SK-N-SH (cell line): Measurements from ENCODE around the gene SLC6A13. TPM values are rescaled to one million over a fixed set of nuclear protein-coding genes. Genes with fewer than 3 reads are reported as not detected.

Source experiments
- CTCF ChIA-PET: fragments of 300-600, 350-600 bp; formaldehyde crosslinking; extraction: SDS; loops from one replicate; lab custom pipeline; 2021; lab: Yijun Ruan, JAX
- POLR2A ChIA-PET: fragments of 350-600 bp; sonication (Branson Sonifier 250); formaldehyde crosslinking; extraction: SDS; loops from one replicate; lab custom pipeline; 2020; ENCODE audit warnings: antibody characterized with exemption, inconsistent platforms; lab: Yijun Ruan, JAX
- DNase-seq: peaks from one replicate; pipeline ENCODE4 v3.0.0; 2012
- H2AFZ ChIP-seq: fragments of 200-600 bp; sonication (generic); 2 replicates; pipeline ENCODE4 v1.8.1; 2016; ENCODE audit warnings: antibody characterized with exemption, mild to moderate bottlenecking, low read depth
- H3F3A ChIP-seq: fragments of 200-600 bp; sonication (generic); replicated peaks from 2 replicates; pipeline ENCODE3; 2016; ENCODE audit warnings: antibody characterized with exemption, mild to moderate bottlenecking; ENCODE audit not compliant: insufficient read depth
- H3K27ac ChIP-seq, 2 experiments: fragments of 200-500 bp in 1 of 2; fragments of 200-600 bp in 1 of 2; sonication (Bioruptor generic) in 1 of 2; sonication (generic), shearing (Covaris generic) in 1 of 2; 2 replicates each; pipeline versions ENCODE4 v1.5.1 to v1.6.1; 2014 to 2016; ENCODE audit warnings: low read depth in 2 of 2, inconsistent platforms in 1 of 2, low read length in 1 of 2, mild to moderate bottlenecking in 1 of 2, mixed read lengths in 1 of 2
- H3K27me3 ChIP-seq: fragments of 200-600 bp; sonication (generic), shearing (Covaris generic); 2 replicates; pipeline ENCODE4 v1.6.1; 2016; ENCODE audit warnings: mixed run types; ENCODE audit not compliant: insufficient read depth
- H3K36me3 ChIP-seq, 2 experiments: fragments of 200-500 bp in 1 of 2; fragments of 200-600 bp in 1 of 2; sonication (Bioruptor generic) in 1 of 2; sonication (generic) in 1 of 2; replicated peaks in 1 of 2; 2 replicates each; pipeline versions ENCODE3 to v1.5.1; 2014 to 2016; ENCODE audit warnings: low read length in 1 of 2, mild to moderate bottlenecking in 1 of 2; ENCODE audit not compliant: insufficient read depth in 2 of 2, control insufficient read depth in 1 of 2
- H3K4me1 ChIP-seq, 2 experiments: fragments of 200-500 bp in 1 of 2; fragments of 200-600 bp in 1 of 2; sonication (Bioruptor generic) in 1 of 2; sonication (generic), shearing (Covaris generic) in 1 of 2; 2 replicates each; pipeline versions ENCODE4 v1.5.1 to v1.6.1; 2014 to 2016; ENCODE audit warnings: low read depth in 1 of 2, low read length in 1 of 2, mixed run types in 1 of 2; ENCODE audit not compliant: insufficient read depth in 2 of 2, control insufficient read depth in 1 of 2
- H3K4me2 ChIP-seq: fragments of 200-600 bp; sonication (generic), shearing (Covaris generic); 2 replicates; pipeline ENCODE4 v1.6.1; 2017; ENCODE audit warnings: mixed run types
- H3K4me3 ChIP-seq, 2 experiments: fragments of 200-500 bp in 1 of 2; fragments of 200-600 bp in 1 of 2; sonication (Bioruptor generic) in 1 of 2; sonication (generic), shearing (Covaris generic) in 1 of 2; 2 replicates each; pipeline versions ENCODE4 v1.5.1 to v1.8.1; 2014 to 2016; ENCODE audit warnings: low read depth in 2 of 2, inconsistent platforms in 1 of 2, low read length in 1 of 2, mild to moderate bottlenecking in 1 of 2, mixed read lengths in 1 of 2, moderate library complexity in 1 of 2
- H3K79me2 ChIP-seq: fragments of 200-600 bp; sonication (generic); 2 replicates; pipeline ENCODE4 v1.8.1; 2017; ENCODE audit warnings: mild to moderate bottlenecking; ENCODE audit not compliant: insufficient read depth
- H3K9ac ChIP-seq: fragments of 200-600 bp; sonication (generic); 2 replicates; pipeline ENCODE4 v1.6.1; 2017; ENCODE audit warnings: mixed run types
- H3K9me2 ChIP-seq: fragments of 200-600 bp; sonication (generic); 2 replicates; pipeline ENCODE4 v1.6.1; 2017; ENCODE audit warnings: mixed run types
- H3K9me3 ChIP-seq: fragments of 200-600 bp; sonication (generic); 2 replicates; pipeline ENCODE4 v1.6.1; 2017; ENCODE audit warnings: mixed run types, mild to moderate bottlenecking, moderate library complexity
- H4K20me1 ChIP-seq: fragments of 200-600 bp; sonication (generic); 2 replicates; pipeline ENCODE4 v1.6.1; 2017; ENCODE audit warnings: mild to moderate bottlenecking, mixed run types; ENCODE audit not compliant: insufficient read depth
- CHD2 ChIP-seq: fragments of 150-350 bp; IDR thresholded peaks from 2 replicates; pipeline ENCODE4 v1.6.1; 2018; ENCODE audit warnings: low read length; ENCODE audit not compliant: partially characterized antibody
- CTCF ChIP-seq: fragments of 200-600 bp; sonication (generic); IDR thresholded peaks from 2 replicates; pipeline ENCODE4 v1.6.1; 2017; ENCODE audit warnings: antibody characterized with exemption, mild to moderate bottlenecking, moderate library complexity
- FOXJ3 ChIP-seq: sonication (generic); formaldehyde crosslinking; IDR thresholded peaks from 2 replicates; pipeline ENCODE4 v1.5.1; 2020; ENCODE audit warnings: mild to moderate bottlenecking, missing genetic modification reagents
- FOXM1 ChIP-seq: IDR thresholded peaks from 2 replicates; pipeline ENCODE4 v1.4.0; 2012; ENCODE audit warnings: low read depth, mild to moderate bottlenecking
- GATA2 ChIP-seq: sonication (generic); formaldehyde crosslinking; IDR thresholded peaks from 2 replicates; pipeline ENCODE4 v1.5.0; 2020; ENCODE audit warnings: mild to moderate bottlenecking, missing genetic modification reagents
- IRF3 ChIP-seq: fragments of 150-350 bp; IDR thresholded peaks from 2 replicates; pipeline ENCODE4 v1.6.1; 2016; ENCODE audit warnings: mild to moderate bottlenecking, low read depth, low read length
- JUND ChIP-seq: IDR thresholded peaks from 2 replicates; pipeline ENCODE4 v1.4.0; 2012
- MAX ChIP-seq: IDR thresholded peaks from 2 replicates; pipeline ENCODE4 v1.4.0; 2012; ENCODE audit warnings: low read depth
- MXI1 ChIP-seq: IDR thresholded peaks from 2 replicates; pipeline ENCODE4 v1.6.1; 2012; ENCODE audit warnings: mild to moderate bottlenecking, low read depth, low read length, improper control_type of control experiment
- NFIC ChIP-seq: IDR thresholded peaks from 2 replicates; pipeline ENCODE4 v1.4.0; 2012; ENCODE audit warnings: borderline replicate concordance
- NRF1 ChIP-seq: IDR thresholded peaks from 2 replicates; pipeline ENCODE4 v1.6.1; 2012; ENCODE audit warnings: low read depth, mild to moderate bottlenecking, low read length
- RCOR1 ChIP-seq: fragments of 150-350 bp; IDR thresholded peaks from 2 replicates; pipeline ENCODE4 v1.6.1; 2017; ENCODE audit warnings: antibody characterized with exemption, low read length
- RFX5 ChIP-seq: IDR thresholded peaks from 2 replicates; pipeline ENCODE4 v1.6.1; 2012; ENCODE audit warnings: mild to moderate bottlenecking, improper control_type of control experiment, low read length
- TCF12 ChIP-seq: IDR thresholded peaks from 2 replicates; pipeline ENCODE4 v1.4.0; 2012
- USF2 ChIP-seq: fragments of 150-350 bp; IDR thresholded peaks from 2 replicates; pipeline ENCODE4 v1.6.1; 2017; ENCODE audit warnings: antibody characterized with exemption, low read length, low read depth, borderline replicate concordance
- WGBS: methylation state at CpG from one replicate; pipeline ENCODE4 v1.1.6; 2017; ENCODE audit warnings: low lambda C conversion rate; 5-methylcytosine and 5-hydroxymethylcytosine counted together
- polyA plus RNA-seq, 3 experiments: library from polyadenylated mRNA; depleted of rRNA; stranded (reverse); fragments of >200 nt; gene quantifications; 2 replicates each; pipeline ENCODE4 v1.2.3, GENCODE V29; 2012

SLC6A13 gene
- polyA plus RNA-seq, 1 of the 3 experiments (the other 2 are of a cell fraction), result 0.05 TPM

GRCh38 chr12:308511-308910, 45.9 kb upstream of the SLC6A13 start:
- H3F3A ChIP-seq, result no peaks in the 10 kb centered on the region
- WGBS, result 90% methylated on average over 2 of the region's 2 CpGs
- no peak for DNase-seq
- no peak overlapping the region for H3K9ac ChIP-seq
- no peak overlapping the region for H3K4me2 ChIP-seq
- no peak overlapping the region for H3K27ac ChIP-seq
- no peaks in the 10 kb centered on the region for H3K9me3 ChIP-seq
- CTCF ChIA-PET, result interaction anchor here (1.0 kb wide), 2 partner anchors 14 to 17 kb away, joined by 3 to 4 read pairs; no protein-coding TSS in a partner anchor
- POLR2A ChIA-PET, result no interaction called here
- no peaks in the 10 kb centered on the region for H3K27me3 ChIP-seq
- H3K79me2 ChIP-seq, result peaks cover 12% of the 10 kb centered on the region; the same call in 1 of the 2 replicates
- peaks cover 88 to 98% of the 10 kb centered on the region in 2 experiments for H3K36me3 ChIP-seq
- no peak overlapping the region for H2AFZ ChIP-seq
- no peak for TF ChIP-seq MAX
- no peak overlapping the region for H3K4me3 ChIP-seq
- H4K20me1 ChIP-seq, result 0 out of 2 replicates have a peak, but pooled peaks cover 4% of the 10 kb centered on the region
- H3K4me1 ChIP-seq, result no peaks in the 10 kb centered on the region
- H3K9me2 ChIP-seq, result no peaks in the 10 kb centered on the region

- Histone ChIP-seq H3K4me1 (no peaks in the 10 kb centered on the region), H3F3A (no peaks in the 10 kb centered on the region), H3K36me3 (peaks cover 78 to 99% of the 10 kb centered on the region in 2 experiments), H3K27ac (no peak overlapping the region), H3K9me2 (no peaks in the 10 kb centered on the region), H4K20me1 (peaks cover 13% of the 10 kb centered on the region; the same call in 1 of the 2 replicates)
- CTCF ChIA-PET, result no interaction called here
- WGBS, result 98% methylated on average over 10 of the region's 10 CpGs
- DNase-seq, result no peak
- TF ChIP-seq FOXM1, result no peak
- TF ChIP-seq IRF3, result no peak
- TF ChIP-seq NRF1, result no peak
- TF ChIP-seq NFIC, result no peak
- TF ChIP-seq FOXJ3 (CRISPR knock-in tag), result no peak
- TF ChIP-seq, all 33 proteins: peak for 0
- POLR2A ChIA-PET, result no interaction called here
- Histone ChIP-seq H3K4me2 (no peak overlapping the region), H3K9ac (no peak overlapping the region), H2AFZ (no peak overlapping the region), H3K4me3 (no peak overlapping the region), H3K9me3 (no peaks in the 10 kb centered on the region), H3K27me3 (no peaks in the 10 kb centered on the region), H3K79me2 (peaks cover 23% of the 10 kb centered on the region; the same call in 1 of the 2 replicates)
Observed at GRCh38 chr12:307406-307805, 44.8 kb upstream of the SLC6A13 start.

- DNase-seq, result no peak
- Histone ChIP-seq H3K9ac (no peak overlapping the region), H3K27me3 (no peaks in the 10 kb centered on the region), H3K79me2 (peaks cover 48% of the 10 kb centered on the region), H2AFZ (no peak overlapping the region), H3K4me1 (no peaks in the 10 kb centered on the region), H3K27ac (no peak overlapping the region), H3K4me2 (no peak overlapping the region), H3F3A (no peaks in the 10 kb centered on the region), H3K36me3 (peaks cover 59 to 85% of the 10 kb centered on the region in 2 experiments), H3K9me2 (no peaks in the 10 kb centered on the region), H3K4me3 (no peak overlapping the region), H4K20me1 (peaks cover 17% of the 10 kb centered on the region; the same call in 1 of the 2 replicates), H3K9me3 (0 out of 2 replicates have a peak, but pooled peaks cover 4% of the 10 kb centered on the region)
- WGBS, result 91% methylated on average over 5 of the region's 5 CpGs
- ChIA-PET CTCF (interaction anchor here (1.2 kb wide), 1 partner anchor 41 kb away, joined by 3 read pairs; no protein-coding TSS in a partner anchor), POLR2A (no interaction called here)
- no peak for TF ChIP-seq TCF12
- TF ChIP-seq GATA2, result no peak
- TF ChIP-seq JUND, result no peak
- TF ChIP-seq CTCF, result no peak
- TF ChIP-seq USF2, result no peak
- TF ChIP-seq NRF1, result no peak
- TF ChIP-seq MXI1, result no peak
- TF ChIP-seq RCOR1, result no peak
- TF ChIP-seq CHD2, result no peak
- no peak for TF ChIP-seq RFX5
Observed at GRCh38 chr12:304805-305204, 42.2 kb upstream of the SLC6A13 start.
